ENCODE results near the gene IFITM10.

IFITM10 gene

GRCh38 chr11:1736447-1736992, 13.9 kb downstream of the IFITM10 start:
- DNase-seq: no peak

- no peak for DNase-seq
Observed at GRCh38 chr11:1735271-1735670, 15.1 kb downstream of the IFITM10 start.

- DNase-seq: no peak
Observed at GRCh38 chr11:1734641-1735081, 15.7 kb downstream of the IFITM10 start.

- DNase-seq: no peak
Observed at GRCh38 chr11:1733716-1734640, 16.4 kb downstream of the IFITM10 start.

GRCh38 chr11:1733009-1733715, 17.2 kb downstream of the IFITM10 start:
- DNase-seq: no peak

- DNase-seq: no peak
Observed at GRCh38 chr11:1732418-1733008, 17.9 kb downstream of the IFITM10 start.

GRCh38 chr11:1731451-1732059, 18.8 kb downstream of the IFITM10 start:
- DNase-seq: no peak

- no peak for DNase-seq
Observed at GRCh38 chr11:1730059-1730629, 20.3 kb downstream of the IFITM10 start.

GRCh38 chr11:1729692-1730011, 20.7 kb downstream of the IFITM10 start:
- DNase-seq: no peak

GRCh38 chr11:1728931-1729691, 21.3 kb downstream of the IFITM10 start:
- DNase-seq: no peak

- DNase-seq: no peak
Observed at GRCh38 chr11:1728301-1728700, 22.1 kb downstream of the IFITM10 start.

GRCh38 chr11:1727861-1728260, 22.5 kb downstream of the IFITM10 start:
- DNase-seq: no peak

GRCh38 chr11:1727096-1727690, 23.2 kb downstream of the IFITM10 start:
- no peak for DNase-seq

- DNase-seq: no peak
Observed at GRCh38 chr11:1719781-1720180, 30.6 kb downstream of the IFITM10 start.

GRCh38 chr11:1718326-1718725, 32.1 kb downstream of the IFITM10 start:
- DNase-seq: no peak

- DNase-seq: no peak
Observed at GRCh38 chr11:1717745-1718144, 32.6 kb downstream of the IFITM10 start.

- no peak for DNase-seq
Observed at GRCh38 chr11:1714908-1715885, 35.2 kb downstream of the IFITM10 start.

- DNase-seq: no peak
Observed at GRCh38 chr11:1708716-1709115, 41.7 kb downstream of the IFITM10 start.

GRCh38 chr11:1707751-1708150, 42.6 kb downstream of the IFITM10 start:
- DNase-seq: no peak
